Transverse colon (tissue), 4 donors: ENCODE data around the gene CDT1. TPM values are rescaled to one million over a fixed set of nuclear protein-coding genes. Genes with fewer than 3 reads are reported as not detected.

Source experiments
- DNase-seq: peaks from one replicate; pipeline ENCODE4 v3.0.0-alpha.2; 2019
- H3K27ac ChIP-seq, 4 donors: fragments of 200-600 bp; sonication (generic); 2 replicates each; pipeline ENCODE4 v1.5.1; 2016 to 2018; ENCODE audit warnings: inconsistent platforms in 4 of 4
- H3K27me3 ChIP-seq: fragments of 200-600 bp; sonication (generic); 2 replicates; pipeline ENCODE4 v1.5.1; 2017; ENCODE audit warnings: inconsistent platforms
- H3K36me3 ChIP-seq, 4 donors: fragments of 200-600 bp; sonication (generic); 2 replicates each; pipeline ENCODE4 v1.5.1; 2017 to 2019; ENCODE audit warnings: inconsistent platforms in 4 of 4
- H3K4me1 ChIP-seq, 4 donors: fragments of 200-600 bp; sonication (generic); 2 replicates each; pipeline ENCODE4 v1.5.1; 2017 to 2020; ENCODE audit warnings: inconsistent platforms in 4 of 4
- H3K4me3 ChIP-seq, 4 donors: fragments of 200-600 bp; sonication (generic); 1 replicate in 1 of 4; 2 replicates in 3 of 4; pipeline versions ENCODE4 v1.5.1 to v1.6.1; 2017 to 2019; ENCODE audit warnings: inconsistent platforms in 4 of 4
- H3K9me3 ChIP-seq, 2 donors: fragments of 200-600 bp; sonication (generic); 2 replicates each; pipeline ENCODE4 v1.5.1; 2017 to 2019; ENCODE audit warnings: inconsistent platforms in 2 of 2
- EP300 ChIP-seq: sonication (generic); formaldehyde crosslinking; IDR thresholded peaks from one replicate; pipeline ENCODE4 v1.6.1; 2017; ENCODE audit warnings: antibody characterized with exemption, low read depth
- POLR2A ChIP-seq: fragments of 450-650 bp; IDR thresholded peaks from one replicate; pipeline ENCODE4 v1.6.1; 2016; ENCODE audit warnings: antibody characterized with exemption, mild to moderate bottlenecking, moderate library complexity
- POLR2AphosphoS5 ChIP-seq, 3 donors: sonication (generic); formaldehyde crosslinking; IDR thresholded peaks; one replicate each; pipeline ENCODE4 v1.6.1; 2016; ENCODE audit warnings: antibody characterized with exemption in 3 of 3
- WGBS, 2 donors: methylation state at CpG; one replicate each; pipeline ENCODE4 v1.1.5; 2018; ENCODE audit warnings: low coverage in 1 of 2; 5-methylcytosine and 5-hydroxymethylcytosine counted together
- in situ Hi-C, 4 donors: fragments of 200-750 bp; cut with MboI; loops; one replicate each; pipeline versions ENCODE4 v1.15.0 to v1.15.1; 2017; ENCODE audit warnings: low sequenced_read_pairs in 3 of 4, low pct_ligation_motif_present in 1 of 4, low pct_unique_long_range_greater_than_20kb in 1 of 4
- intact Hi-C: fragments of 100-400 bp; cut with DNase I; formaldehyde crosslinking; loops from one replicate; pipeline ENCODE4 v1.15.1; 2023; ENCODE audit warnings: low total_unique reads
- total RNA-seq, 4 donors: library from RNA; depleted of rRNA; stranded (reverse); fragments of >200 nt; gene quantifications; one replicate each; pipeline ENCODE4 v1.1.0, GENCODE V29; 2016
- TF ChIP-seq, protein P1 (sequence below), 5 experiments: fragments of 200-600 bp in 3 of 5; fragments of 450-650 bp in 2 of 5; sonication (generic) in 3 of 5; IDR thresholded peaks; 1 replicate in 2 of 5; 2 replicates in 3 of 5; pipeline ENCODE4 v1.5.1; 2016 to 2017; ENCODE audit warnings: antibody characterized with exemption in 5 of 5, inconsistent platforms in 3 of 5, mild to moderate bottlenecking in 2 of 5, moderate library complexity in 1 of 5

CDT1 gene
- total RNA-seq, 4 donors from 2014 or later: 3.8 to 12.5 (median 6.7) TPM; not detected in 1

DNA sequence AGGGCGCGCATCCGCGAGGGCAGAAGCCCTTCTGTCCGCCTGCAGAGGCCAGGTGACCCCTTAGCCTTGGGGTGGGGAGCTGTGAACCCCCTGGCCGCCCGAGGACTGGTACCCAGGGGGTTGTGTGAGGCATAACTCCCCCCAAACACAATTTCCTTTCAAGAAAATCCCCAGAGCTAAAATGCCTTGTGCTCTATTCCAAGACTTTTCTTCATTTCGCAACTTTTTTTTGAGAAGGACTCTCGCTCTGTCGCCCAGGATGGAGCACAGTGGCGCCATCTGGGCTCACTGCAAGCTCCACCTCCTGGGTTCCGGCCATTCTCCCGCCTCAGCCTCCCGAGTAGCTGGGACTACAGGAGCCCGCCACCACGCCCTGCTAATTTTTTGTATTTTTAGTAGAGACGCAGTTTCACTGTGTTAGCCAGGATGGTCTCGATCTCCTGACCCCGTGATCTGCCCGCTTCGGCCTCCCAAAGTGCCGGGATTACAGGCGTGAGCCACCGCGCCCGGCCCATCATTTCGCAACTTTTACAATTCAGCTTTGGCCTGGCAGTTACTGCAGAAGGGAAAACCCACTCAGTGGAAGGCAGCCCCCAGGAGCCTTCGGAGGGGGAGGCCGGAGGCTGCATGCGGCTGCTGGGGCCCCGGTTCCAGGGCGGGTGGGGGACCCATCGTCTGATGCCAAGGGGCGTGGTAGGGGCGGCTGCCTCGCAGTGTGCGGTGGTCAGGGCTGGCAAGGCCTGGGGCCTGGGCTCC is 9.1 kb downstream of the CDT1 start:
- Histone ChIP-seq H3K4me1 (peaks cover 12 to 37% (median 32%) of the 10 kb centered on the region in 4 donors), H3K27me3 (no peaks in the 10 kb centered on the region), H3K27ac (peak overlapping the region; percentile 97 to 99 (median 97)), H3K36me3 (no peaks in the 10 kb centered on the region), H3K4me3 (peak overlapping the region; percentile 48 to 94 (median 73)), H3K9me3 (no peaks in the 10 kb centered on the region)
- DNase-seq: peak; percentile 51
- intact Hi-C loops: no loop called here
- TF ChIP-seq, protein P1, sequence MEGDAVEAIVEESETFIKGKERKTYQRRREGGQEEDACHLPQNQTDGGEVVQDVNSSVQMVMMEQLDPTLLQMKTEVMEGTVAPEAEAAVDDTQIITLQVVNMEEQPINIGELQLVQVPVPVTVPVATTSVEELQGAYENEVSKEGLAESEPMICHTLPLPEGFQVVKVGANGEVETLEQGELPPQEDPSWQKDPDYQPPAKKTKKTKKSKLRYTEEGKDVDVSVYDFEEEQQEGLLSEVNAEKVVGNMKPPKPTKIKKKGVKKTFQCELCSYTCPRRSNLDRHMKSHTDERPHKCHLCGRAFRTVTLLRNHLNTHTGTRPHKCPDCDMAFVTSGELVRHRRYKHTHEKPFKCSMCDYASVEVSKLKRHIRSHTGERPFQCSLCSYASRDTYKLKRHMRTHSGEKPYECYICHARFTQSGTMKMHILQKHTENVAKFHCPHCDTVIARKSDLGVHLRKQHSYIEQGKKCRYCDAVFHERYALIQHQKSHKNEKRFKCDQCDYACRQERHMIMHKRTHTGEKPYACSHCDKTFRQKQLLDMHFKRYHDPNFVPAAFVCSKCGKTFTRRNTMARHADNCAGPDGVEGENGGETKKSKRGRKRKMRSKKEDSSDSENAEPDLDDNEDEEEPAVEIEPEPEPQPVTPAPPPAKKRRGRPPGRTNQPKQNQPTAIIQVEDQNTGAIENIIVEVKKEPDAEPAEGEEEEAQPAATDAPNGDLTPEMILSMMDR (IDR thresholded peaks at IDR 0.05): no peak
- TF ChIP-seq POLR2AphosphoS5 (IDR thresholded peaks at IDR 0.05) (no peak), EP300 (no peak), POLR2A (no peak)
- in situ Hi-C loops: loop anchor here in 1 of 4 donors (25.0 kb wide), 1 partner anchor 400 kb away; the partner anchor contains the start of genes SLC22A31 and ZNF778
- WGBS, 2 donors: 42% methylated on average over 33 of the region's 37 CpGs; no CpG with 5 or more reads in 1 of the 2 donors

DNA sequence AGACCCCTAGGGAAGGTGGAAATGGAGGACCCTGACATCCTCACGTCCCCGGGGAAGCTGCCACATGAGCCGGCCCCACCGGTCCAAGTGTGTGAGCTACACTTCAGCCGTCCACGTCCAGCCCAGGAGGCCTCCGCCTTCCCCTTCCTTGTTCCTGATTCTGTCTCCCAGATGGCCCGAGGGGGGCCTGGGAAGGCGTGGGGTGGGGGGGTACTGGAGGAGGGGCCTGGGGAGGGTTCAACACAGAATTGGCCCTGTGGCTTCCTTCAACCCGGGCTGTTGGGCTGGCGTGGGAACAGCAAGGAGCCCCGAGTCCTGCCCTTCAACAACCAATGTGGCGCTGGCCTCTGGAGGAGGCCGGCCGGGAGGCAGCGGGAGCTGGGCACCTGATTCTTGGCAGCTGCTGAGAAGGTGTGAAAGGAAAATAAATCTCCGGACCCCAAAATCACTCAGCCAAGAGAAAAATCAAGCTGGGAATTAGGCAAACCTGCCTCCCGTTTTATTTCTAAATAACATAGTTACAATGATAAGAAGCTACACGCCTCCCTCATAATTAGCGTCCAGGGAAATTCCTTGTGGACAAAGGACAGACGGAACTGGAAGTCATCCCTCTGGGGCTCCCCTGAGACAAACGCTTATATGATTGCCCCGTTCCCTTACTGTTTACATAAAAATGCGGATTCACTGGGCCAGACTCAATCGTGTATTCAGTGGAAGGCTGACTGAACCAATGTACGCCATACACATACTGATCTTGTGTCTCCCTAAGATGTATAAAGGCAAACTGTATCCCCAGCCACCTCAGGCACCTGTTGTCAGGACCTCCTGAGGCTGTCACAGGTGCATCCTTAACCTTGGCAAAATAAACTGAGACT is 9.9 kb downstream of the CDT1 start:
- peaks cover 12 to 37% (median 32%) of the 10 kb centered on the region in 4 donors for H3K4me1 ChIP-seq
- H3K36me3 ChIP-seq: no peaks in the 10 kb centered on the region
- no peak overlapping the region for H3K4me3 ChIP-seq
- intact Hi-C loops: no loop called here
- DNase-seq: peak; percentile 40
- TF ChIP-seq, protein P1 (IDR thresholded peaks at IDR 0.05): no peak
- TF ChIP-seq EP300: no peak
- no peak for TF ChIP-seq POLR2AphosphoS5 (IDR thresholded peaks at IDR 0.05)
- TF ChIP-seq POLR2A: no peak
- peak overlapping the region; percentile 97 to 99 (median 97) for H3K27ac ChIP-seq
- no peaks in the 10 kb centered on the region for H3K9me3 ChIP-seq
- no peaks in the 10 kb centered on the region for H3K27me3 ChIP-seq
- in situ Hi-C loops: loop anchor here in 1 of 4 donors (25.0 kb wide), 1 partner anchor 399 kb away; the partner anchor contains the start of genes SLC22A31 and ZNF778
- 43 to 48% methylated on average over 8 to 26 of the region's 26 CpGs for WGBS, 2 donors

DNA sequence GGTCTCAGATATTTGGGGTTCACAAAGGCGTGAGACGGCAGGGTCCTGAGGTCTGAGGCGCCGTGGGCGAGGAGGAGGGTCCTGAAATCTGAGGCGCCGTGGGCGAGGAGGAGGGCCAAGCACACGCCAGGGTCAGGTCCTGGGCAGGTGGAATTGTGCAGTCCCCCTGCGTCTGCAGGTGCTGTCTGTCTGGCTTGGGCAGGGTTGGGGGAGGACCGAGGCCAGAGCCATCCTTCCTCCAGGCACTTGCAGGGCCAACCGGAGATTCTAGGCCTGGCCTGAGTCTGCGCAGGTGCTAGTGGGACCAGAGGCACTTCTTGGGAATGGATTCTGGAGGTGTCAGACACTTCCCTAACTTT is 10.5 kb downstream of the CDT1 start:
- H3K4me3 ChIP-seq: no peak overlapping the region
- H3K27ac ChIP-seq: no peak overlapping the region
- no peak for TF ChIP-seq POLR2AphosphoS5 (IDR thresholded peaks at IDR 0.05)
- TF ChIP-seq, protein P1 (IDR thresholded peaks at IDR 0.05): no peak
- TF ChIP-seq POLR2A: no peak
- no peak for TF ChIP-seq EP300
- no peaks in the 10 kb centered on the region for H3K27me3 ChIP-seq
- peaks cover 12 to 37% (median 32%) of the 10 kb centered on the region in 4 donors for H3K4me1 ChIP-seq
- intact Hi-C loops: no loop called here
- in situ Hi-C loops: loop anchor here in 1 of 4 donors (25.0 kb wide), 1 partner anchor 398 kb away; the partner anchor contains the start of genes SLC22A31 and ZNF778
- 76% methylated on average over 13 of the region's 13 CpGs; no CpG with 5 or more reads in 1 of the 2 donors for WGBS, 2 donors
- H3K9me3 ChIP-seq: no peaks in the 10 kb centered on the region
- DNase-seq: no peak
- no peaks in the 10 kb centered on the region for H3K36me3 ChIP-seq

DNA sequence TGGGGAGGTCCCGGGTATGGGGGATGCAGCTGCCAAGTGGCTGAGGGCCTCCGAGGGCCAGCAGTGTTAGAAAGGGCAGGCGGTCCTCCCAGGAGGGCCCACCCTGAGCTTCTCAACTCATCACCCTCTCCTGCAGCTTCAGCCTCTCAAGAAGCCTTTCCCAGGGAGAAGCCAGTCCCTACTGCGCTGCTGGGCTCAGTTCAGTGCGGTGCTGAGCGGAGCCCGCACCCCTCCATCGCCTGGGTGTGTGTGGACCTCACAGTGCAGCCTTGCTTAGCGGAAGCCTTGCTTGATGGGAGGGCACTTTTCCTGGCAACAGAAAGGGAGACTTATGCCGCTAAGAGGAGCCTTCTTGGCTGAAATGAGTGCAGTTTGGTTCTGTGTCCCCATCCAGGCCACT is 11.6 kb downstream of the CDT1 start:
- no peak overlapping the region for H3K27ac ChIP-seq
- in situ Hi-C loops (loop anchor here in 1 of 4 donors (25.0 kb wide), 1 partner anchor 397 kb away; the partner anchor contains the start of genes SLC22A31 and ZNF778), intact Hi-C loops (no loop called here)
- WGBS, 2 donors: 90% methylated on average over 10 of the region's 10 CpGs; no CpG with 5 or more reads in 1 of the 2 donors
- TF ChIP-seq POLR2AphosphoS5 (IDR thresholded peaks at IDR 0.05) (no peak), EP300 (no peak), POLR2A (no peak)
- TF ChIP-seq, protein P1 (IDR thresholded peaks at IDR 0.05): no peak
- H3K9me3 ChIP-seq: no peaks in the 10 kb centered on the region
- H3K4me3 ChIP-seq: no peak overlapping the region
- H3K27me3 ChIP-seq: no peaks in the 10 kb centered on the region
- no peak for DNase-seq
- no peaks in the 10 kb centered on the region for H3K36me3 ChIP-seq
- H3K4me1 ChIP-seq: peaks cover 11 to 31% (median 28%) of the 10 kb centered on the region in 4 donors
